Prostate gland (tissue), 2 donors: ENCODE measurements around the gene NIPAL3.

Experiments used
- CTCF ChIP-seq, 4 experiments: fragments of 200-600 bp in 2 of 4; fragments of 450-650 bp in 2 of 4; sonication (generic) in 2 of 4; IDR thresholded peaks; 1 replicate in 3 of 4; 2 replicates in 1 of 4; pipeline ENCODE4 v1.5.1; 2016 to 2019; ENCODE audit warnings: antibody characterized with exemption in 4 of 4, mild to moderate bottlenecking in 2 of 4, moderate library complexity in 2 of 4
- POLR2A ChIP-seq: fragments of 450-650 bp; IDR thresholded peaks from one replicate; pipeline ENCODE4 v1.6.1; 2016; ENCODE audit warnings: antibody characterized with exemption, mild to moderate bottlenecking
- POLR2AphosphoS5 ChIP-seq: sonication (generic); formaldehyde crosslinking; IDR thresholded peaks from one replicate; pipeline ENCODE4 v1.6.1; 2017; ENCODE audit warnings: antibody characterized with exemption

GRCh38 chr1:24413350-24414163 is 2.0 kb upstream of the NIPAL3 start, which contains the start of gene STPG1:
- peak in 1 of 4 experiments; percentile 25 for TF ChIP-seq CTCF (IDR thresholded peaks at IDR 0.05)
- peak; percentile 82 for TF ChIP-seq POLR2AphosphoS5
- TF ChIP-seq POLR2A, result peak; percentile 59
